ENCODE results near the gene BIK.

The BIK gene

GRCh38 chr22:43164636-43165035 is 54.1 kb downstream of the BIK start:
- DNase-seq = no peak

GRCh38 chr22:43166132-43166930 is 55.8 kb downstream of the BIK start:
- no peak for DNase-seq

- no peak for DNase-seq
These were observed 56.5 kb downstream of the BIK start for GRCh38 chr22:43167001-43167589.

DNA sequence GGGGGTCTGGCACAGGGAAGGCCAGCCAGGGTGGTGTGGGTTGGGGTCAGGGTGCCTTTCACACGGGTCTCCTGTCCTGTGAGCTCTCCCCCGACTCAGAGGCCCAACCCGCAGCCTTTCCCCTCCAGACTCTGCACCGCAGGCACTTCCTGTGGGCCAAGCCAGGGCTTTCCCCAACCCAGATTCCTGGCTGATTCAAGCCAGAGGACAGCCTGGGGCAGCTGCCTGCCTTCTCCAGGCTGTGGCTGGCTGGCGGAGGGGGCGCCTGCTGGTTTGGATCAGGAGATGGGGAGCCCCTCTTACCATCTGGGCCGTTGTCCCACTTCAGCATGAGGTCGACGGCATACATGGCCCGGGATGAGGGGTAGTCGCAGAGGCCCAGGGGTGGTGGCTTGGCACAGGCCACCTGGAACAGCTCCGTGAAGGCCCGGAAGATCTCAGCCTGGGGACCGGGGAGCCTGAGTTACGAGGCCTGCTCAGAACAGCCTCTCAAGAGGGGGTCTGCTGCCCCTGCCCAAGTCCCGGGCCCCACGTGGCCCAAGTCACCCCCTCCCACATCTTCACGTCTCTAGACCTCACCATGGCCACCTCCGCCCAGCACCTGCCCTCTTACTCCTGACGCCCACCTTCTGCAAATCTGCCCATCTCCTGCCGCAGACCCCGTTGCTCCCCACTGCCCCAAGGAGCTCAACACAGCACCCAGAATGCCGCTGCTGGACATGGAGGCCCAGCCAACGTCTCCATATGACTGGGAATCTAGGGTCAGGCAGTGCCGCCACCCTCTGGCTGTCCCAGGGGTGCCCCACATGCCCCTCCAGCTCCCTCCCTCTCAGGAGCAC is 58.1 kb downstream of the BIK start:
- DNase-seq = no peak

GRCh38 chr22:43169310-43170130 is 59.0 kb downstream of the BIK start:
- no peak for DNase-seq

DNA sequence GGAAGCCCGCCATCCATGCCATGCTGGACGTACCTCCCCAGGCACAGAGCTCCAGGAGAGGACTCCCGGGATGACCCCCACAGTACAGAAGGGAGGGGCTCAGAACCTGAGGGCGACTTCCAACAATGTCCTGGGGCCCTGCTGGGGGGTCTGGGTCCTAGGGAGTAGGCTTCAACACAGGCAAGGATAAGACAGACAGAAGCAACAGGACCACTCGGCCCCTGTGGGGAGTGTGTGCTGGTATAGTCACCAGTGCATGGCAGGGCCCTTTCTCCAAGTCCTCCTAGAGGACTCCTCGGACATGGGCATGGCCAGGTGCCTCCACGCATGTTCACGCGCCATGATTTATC is 59.6 kb downstream of the BIK start:
- no peak for DNase-seq

GRCh38 chr22:43171019-43171491 is 60.5 kb downstream of the BIK start:
- no peak for DNase-seq

DNA sequence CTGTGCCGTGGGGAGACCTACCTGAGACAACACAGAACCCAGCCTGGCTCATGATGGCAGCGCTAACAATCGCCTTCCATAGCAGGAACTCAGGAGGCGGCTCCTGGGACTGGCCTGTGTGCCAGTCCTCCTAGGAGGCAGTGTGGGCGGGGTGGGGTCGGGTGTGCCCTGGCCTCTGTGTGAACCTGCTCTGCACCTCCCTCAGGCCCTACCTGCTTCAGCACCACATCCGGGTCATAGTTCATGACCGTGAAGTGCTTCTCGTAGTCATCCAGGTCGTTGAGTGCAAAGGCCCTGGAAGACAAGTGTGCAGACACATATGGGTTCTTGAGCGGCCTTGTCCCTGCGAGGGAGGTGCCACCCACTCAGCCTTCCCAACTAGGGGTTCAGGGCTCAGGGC is 61.1 kb downstream of the BIK start:
- no peak for DNase-seq

DNA sequence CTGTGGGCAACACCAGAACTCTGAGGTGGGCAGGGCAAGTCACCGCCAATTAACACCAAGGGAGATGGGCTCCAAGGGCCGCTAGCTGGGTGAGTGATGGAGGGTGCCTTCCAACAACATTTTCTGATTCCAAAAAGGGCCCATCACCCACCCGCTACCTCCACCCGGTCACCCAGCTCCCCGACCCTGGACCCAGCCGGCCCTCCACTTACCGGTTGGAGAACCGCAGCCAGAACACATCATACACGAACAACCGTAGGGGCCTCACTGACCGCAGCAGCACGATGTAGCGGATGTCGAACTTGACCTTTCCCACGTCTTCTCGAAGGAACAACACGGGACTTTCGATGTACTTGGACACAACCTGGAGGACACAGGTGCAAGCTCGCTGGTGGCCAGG is 61.6 kb downstream of the BIK start:
- no peak for DNase-seq

DNA sequence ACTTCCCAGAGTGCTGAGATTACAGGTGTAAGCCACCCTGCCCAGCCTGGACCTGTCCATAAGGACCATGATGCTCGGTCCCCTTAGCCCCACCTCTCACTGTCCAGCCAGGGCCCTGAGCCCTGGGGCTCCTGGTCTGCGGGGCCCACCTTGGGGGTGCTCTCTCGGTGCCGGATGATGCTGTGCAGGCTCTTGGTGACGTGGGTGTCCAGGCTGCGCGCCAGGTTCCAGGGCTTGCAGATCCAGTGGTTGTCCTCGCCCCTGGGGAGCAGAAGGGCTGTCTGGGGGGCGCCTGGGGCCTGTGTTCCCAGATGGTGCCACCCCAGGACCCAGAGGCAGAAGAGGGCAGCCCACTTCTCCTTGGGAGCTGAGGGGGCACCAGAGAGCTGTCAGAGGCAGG is 63.0 kb downstream of the BIK start:
- no peak for DNase-seq

GRCh38 chr22:43173976-43174720 is 63.6 kb downstream of the BIK start:
- DNase-seq = no peak

DNA sequence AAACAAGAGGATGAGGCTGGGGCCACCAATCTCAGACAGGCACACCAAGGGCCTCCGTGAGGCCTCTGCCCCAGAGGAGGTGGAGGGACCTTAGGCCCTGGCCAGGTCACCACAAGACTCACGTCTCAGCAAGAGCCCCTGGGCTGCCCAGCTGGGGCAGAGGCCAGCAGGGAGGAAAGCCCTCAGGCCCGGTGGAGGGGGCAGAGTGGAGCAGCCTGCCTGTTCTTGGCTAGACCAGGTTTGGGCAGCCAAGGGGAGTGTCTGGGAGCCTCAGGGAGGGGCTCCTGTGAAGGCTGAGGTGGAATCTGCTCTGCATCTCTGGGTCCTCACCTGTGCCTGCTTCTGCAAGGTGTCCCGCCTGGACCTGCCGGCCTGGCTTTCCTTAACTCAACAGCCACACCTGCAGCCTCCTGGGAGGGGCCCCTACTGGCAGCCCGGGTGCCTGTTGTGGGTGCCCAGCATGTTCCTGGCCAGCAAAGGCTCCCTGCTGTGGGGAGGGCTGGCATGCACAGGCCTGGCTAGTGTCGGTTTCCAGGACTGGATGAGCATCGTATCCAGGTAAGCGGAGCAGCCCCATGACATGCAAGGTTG is 64.5 kb downstream of the BIK start:
- no peak for DNase-seq

DNA sequence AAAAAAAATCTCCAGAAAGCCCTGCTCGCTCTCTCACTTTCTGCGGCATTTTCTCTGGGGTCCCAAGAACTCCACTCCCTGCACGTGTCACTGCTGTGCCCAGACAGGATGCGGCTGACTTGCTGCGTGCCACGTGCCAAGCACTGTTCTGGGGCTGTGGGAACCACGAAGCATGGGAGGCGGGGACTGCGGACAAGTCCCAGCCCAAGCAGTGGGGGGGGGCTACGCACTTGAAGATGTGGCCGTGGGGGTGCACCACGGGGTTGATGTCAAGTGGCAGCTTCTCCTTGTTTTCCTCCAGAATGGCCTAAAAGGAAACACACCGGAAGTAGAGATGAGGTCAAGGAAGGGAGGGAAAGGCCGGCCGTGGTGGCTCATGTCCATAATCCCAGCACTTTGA is 65.5 kb downstream of the BIK start:
- no peak for DNase-seq

- no peak for DNase-seq
These were observed 66.9 kb downstream of the BIK start for GRCh38 chr22:43177479-43177878.
